GM18858 (cell line): ENCODE measurements around the gene FUT2.

Experiments used
- ATAC-seq: cut with Tn5 transposase; IDR thresholded peaks from one replicate; pipeline ENCODE4 v1.9.1; 2021; ENCODE audit not compliant: unreplicated experiment

FUT2 gene

GRCh38 chr19:48749571-48750198 is 53.9 kb downstream of the FUT2 start:
- ATAC-seq, result no peak

- ATAC-seq, result no peak
These were observed 54.6 kb downstream of the FUT2 start for GRCh38 chr19:48750351-48750750.

GRCh38 chr19:48750771-48751504 is 55.2 kb downstream of the FUT2 start:
- no peak for ATAC-seq

GRCh38 chr19:48751845-48752495 is 56.2 kb downstream of the FUT2 start:
- ATAC-seq, result no peak

- no peak for ATAC-seq
These were observed 57.0 kb downstream of the FUT2 start, which contains the start of gene FUT1 for GRCh38 chr19:48752496-48753365. TSS of gene FUT1 (minus strand) at chr19:48752641. CDS start at chr19:48751281, 1,360 bp downstream.

- no peak for ATAC-seq
These were observed 59.4 kb downstream of the FUT2 start, which contains the start of gene FGF21 for GRCh38 chr19:48755084-48755641. TSS of gene FGF21 (plus strand) at chr19:48755524. CDS start at chr19:48756237, 713 bp downstream.
